ENCODE data around the gene BCAR1.

BCAR1 gene

GRCh38 chr16:75257886-75258806 lies 6.7 kb upstream of the BCAR1 start:
- DNase-seq, result no peak
- in situ Hi-C loops (cut with MboI; ENCODE audit: low pct_unique_long_range_greater_than_20kb, low sequenced_read_pairs), result no loop called here

- DNase-seq, result no peak
- in situ Hi-C loops (cut with MboI; ENCODE audit: low pct_unique_long_range_greater_than_20kb, low sequenced_read_pairs), result no loop called here
These were observed 5.4 kb upstream of the BCAR1 start for GRCh38 chr16:75256696-75257343.

- no peak for DNase-seq
- in situ Hi-C loops (cut with MboI; ENCODE audit: low pct_unique_long_range_greater_than_20kb, low sequenced_read_pairs), result no loop called here
These were observed 4.7 kb upstream of the BCAR1 start for GRCh38 chr16:75256059-75256571.

GRCh38 chr16:75254359-75254837 lies 3.0 kb upstream of the BCAR1 start:
- DNase-seq, result no peak
- in situ Hi-C loops (cut with MboI; ENCODE audit: low pct_unique_long_range_greater_than_20kb, low sequenced_read_pairs), result no loop called here

- DNase-seq, result no peak
- in situ Hi-C loops (cut with MboI; ENCODE audit: low pct_unique_long_range_greater_than_20kb, low sequenced_read_pairs), result no loop called here
These were observed 1.8 kb upstream of the BCAR1 start for GRCh38 chr16:75252946-75253911.

GRCh38 chr16:75252049-75252864 lies 833 bp upstream of the BCAR1 start:
- in situ Hi-C loops (cut with MboI; ENCODE audit: low pct_unique_long_range_greater_than_20kb, low sequenced_read_pairs), result no loop called here
- no peak for DNase-seq

- in situ Hi-C loops (cut with MboI; ENCODE audit: low pct_unique_long_range_greater_than_20kb, low sequenced_read_pairs), result no loop called here
- no peak for DNase-seq
These were observed 580 bp downstream of the BCAR1 start for GRCh38 chr16:75250809-75251279.

- DNase-seq, result no peak
- in situ Hi-C loops (cut with MboI; ENCODE audit: low pct_unique_long_range_greater_than_20kb, low sequenced_read_pairs), result no loop called here
These were observed 1.2 kb downstream of the BCAR1 start for GRCh38 chr16:75250089-75250808.

GRCh38 chr16:75249441-75249840 lies 2.0 kb downstream of the BCAR1 start:
- no peak for DNase-seq
- in situ Hi-C loops (cut with MboI; ENCODE audit: low pct_unique_long_range_greater_than_20kb, low sequenced_read_pairs), result no loop called here

GRCh38 chr16:75248536-75249380 lies 2.7 kb downstream of the BCAR1 start:
- no peak for DNase-seq
- in situ Hi-C loops (cut with MboI; ENCODE audit: low pct_unique_long_range_greater_than_20kb, low sequenced_read_pairs), result no loop called here

- no peak for DNase-seq
These were observed 3.3 kb downstream of the BCAR1 start for GRCh38 chr16:75248142-75248535.

GRCh38 chr16:75247249-75247648 lies 4.2 kb downstream of the BCAR1 start:
- no peak for DNase-seq
- in situ Hi-C loops (cut with MboI; ENCODE audit: low pct_unique_long_range_greater_than_20kb, low sequenced_read_pairs), result no loop called here

More at GRCh38 chr16:75248142-75248535, 3.3 kb downstream of the BCAR1 start:
- in situ Hi-C loops (cut with MboI; ENCODE audit: low pct_unique_long_range_greater_than_20kb, low sequenced_read_pairs), result no loop called here

- no peak for DNase-seq
- in situ Hi-C loops (cut with MboI; ENCODE audit: low pct_unique_long_range_greater_than_20kb, low sequenced_read_pairs), result no loop called here
These were observed 4.8 kb downstream of the BCAR1 start for GRCh38 chr16:75246504-75247205.

GRCh38 chr16:75244844-75245758 lies 6.3 kb downstream of the BCAR1 start:
- DNase-seq, result no peak
- in situ Hi-C loops (cut with MboI; ENCODE audit: low pct_unique_long_range_greater_than_20kb, low sequenced_read_pairs), result no loop called here

GRCh38 chr16:75244225-75244809 lies 7.1 kb downstream of the BCAR1 start:
- in situ Hi-C loops (cut with MboI; ENCODE audit: low pct_unique_long_range_greater_than_20kb, low sequenced_read_pairs), result no loop called here
- DNase-seq, result no peak
